LNCAP (cell line): ENCODE data around the gene PCDHGA5.

Source experiments
- TF ChIP-seq, protein P1 (sequence below): fragments of 450-650 bp; IDR thresholded peaks from 2 replicates; pipeline ENCODE4 v1.5.1; 2017; ENCODE audit warnings: mild to moderate bottlenecking

Gene PCDHGA5

GRCh38 chr5:141360685-141361084 lies 3.3 kb upstream of the PCDHGA5 start:
- TF ChIP-seq, protein P1, sequence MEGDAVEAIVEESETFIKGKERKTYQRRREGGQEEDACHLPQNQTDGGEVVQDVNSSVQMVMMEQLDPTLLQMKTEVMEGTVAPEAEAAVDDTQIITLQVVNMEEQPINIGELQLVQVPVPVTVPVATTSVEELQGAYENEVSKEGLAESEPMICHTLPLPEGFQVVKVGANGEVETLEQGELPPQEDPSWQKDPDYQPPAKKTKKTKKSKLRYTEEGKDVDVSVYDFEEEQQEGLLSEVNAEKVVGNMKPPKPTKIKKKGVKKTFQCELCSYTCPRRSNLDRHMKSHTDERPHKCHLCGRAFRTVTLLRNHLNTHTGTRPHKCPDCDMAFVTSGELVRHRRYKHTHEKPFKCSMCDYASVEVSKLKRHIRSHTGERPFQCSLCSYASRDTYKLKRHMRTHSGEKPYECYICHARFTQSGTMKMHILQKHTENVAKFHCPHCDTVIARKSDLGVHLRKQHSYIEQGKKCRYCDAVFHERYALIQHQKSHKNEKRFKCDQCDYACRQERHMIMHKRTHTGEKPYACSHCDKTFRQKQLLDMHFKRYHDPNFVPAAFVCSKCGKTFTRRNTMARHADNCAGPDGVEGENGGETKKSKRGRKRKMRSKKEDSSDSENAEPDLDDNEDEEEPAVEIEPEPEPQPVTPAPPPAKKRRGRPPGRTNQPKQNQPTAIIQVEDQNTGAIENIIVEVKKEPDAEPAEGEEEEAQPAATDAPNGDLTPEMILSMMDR, result no peak

GRCh38 chr5:141362719-141363118 lies 1.2 kb upstream of the PCDHGA5 start:
- TF ChIP-seq, protein P1, result no peak

DNA sequence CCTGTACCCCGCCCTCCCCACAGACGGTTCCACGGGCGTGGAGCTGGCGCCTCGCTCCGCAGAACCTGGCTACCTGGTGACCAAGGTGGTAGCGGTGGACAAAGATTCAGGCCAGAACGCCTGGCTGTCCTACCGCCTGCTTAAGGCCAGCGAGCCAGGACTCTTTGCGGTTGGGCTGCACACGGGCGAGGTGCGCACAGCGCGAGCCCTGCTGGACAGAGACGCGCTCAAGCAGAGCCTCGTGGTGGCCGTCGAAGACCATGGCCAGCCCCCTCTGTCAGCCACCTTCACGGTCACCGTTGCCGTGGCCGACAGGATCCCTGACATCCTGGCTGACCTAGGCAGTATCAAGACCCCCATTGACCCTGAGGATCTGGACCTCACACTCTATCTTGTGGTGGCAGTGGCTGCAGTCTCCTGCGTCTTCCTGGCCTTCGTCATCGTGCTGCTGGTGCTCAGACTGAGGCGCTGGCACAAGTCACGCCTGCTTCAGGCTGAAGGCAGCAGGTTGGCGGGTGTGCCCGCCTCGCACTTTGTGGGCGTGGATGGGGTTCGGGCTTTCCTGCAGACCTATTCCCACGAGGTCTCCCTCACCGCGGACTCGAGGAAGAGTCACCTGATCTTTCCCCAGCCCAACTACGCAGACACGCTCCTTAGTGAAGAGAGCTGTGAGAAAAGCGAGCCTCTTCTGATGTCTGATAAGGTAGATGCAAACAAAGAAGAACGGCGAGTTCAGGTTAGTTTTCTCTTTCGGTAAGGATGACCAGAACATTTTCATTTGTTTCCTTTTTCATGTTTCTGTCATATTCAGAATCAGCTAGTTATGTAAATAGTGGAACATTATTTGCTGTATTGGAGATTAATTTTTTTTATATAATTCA lies 2.3 kb downstream of the PCDHGA5 start:
- TF ChIP-seq, protein P1, result no peak

DNA sequence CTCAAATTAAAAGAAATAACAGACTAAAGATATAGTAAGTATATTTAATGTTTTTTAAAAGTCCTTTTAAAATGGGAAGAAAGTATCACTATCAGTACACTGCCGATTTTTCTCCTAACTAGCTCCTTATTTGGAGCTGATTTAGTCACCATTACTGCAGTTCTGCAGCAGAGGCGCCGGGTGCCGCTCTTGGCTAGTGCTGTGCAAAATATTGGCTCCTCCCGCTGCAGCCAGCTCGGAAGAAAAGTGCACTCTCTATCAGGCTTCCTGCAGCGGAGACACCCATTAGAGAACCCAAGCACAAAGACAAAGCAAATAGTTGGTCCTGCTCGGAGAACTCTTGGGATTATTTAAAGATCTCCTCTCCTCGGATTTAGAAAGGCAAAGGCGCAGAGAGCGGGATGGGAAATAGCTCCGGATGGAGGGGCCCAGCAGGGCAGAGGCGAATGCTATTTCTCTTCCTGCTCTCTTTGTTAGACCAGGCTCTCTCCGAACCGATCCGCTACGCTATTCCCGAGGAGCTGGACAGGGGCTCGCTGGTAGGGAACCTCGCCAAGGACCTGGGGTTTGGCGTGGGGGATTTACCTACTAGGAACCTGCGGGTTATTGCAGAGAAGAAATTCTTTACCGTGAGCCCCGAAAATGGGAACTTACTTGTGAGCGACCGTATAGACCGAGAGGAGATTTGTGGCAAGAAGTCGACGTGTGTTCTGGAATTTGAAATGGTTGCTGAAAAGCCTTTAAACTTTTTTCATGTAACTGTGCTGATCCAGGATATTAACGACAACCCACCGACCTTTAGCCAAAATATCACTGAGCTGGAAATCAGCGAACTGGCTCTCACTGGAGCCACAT lies 6.3 kb downstream of the PCDHGA5 start, which contains the start of gene PCDHGB3:
PCDHGB3 (plus strand) TSS at position 249 of the 855 bp plus-strand sequence; CDS start at position 402, 153 bp downstream.
- TF ChIP-seq, protein P1, result no peak

DNA sequence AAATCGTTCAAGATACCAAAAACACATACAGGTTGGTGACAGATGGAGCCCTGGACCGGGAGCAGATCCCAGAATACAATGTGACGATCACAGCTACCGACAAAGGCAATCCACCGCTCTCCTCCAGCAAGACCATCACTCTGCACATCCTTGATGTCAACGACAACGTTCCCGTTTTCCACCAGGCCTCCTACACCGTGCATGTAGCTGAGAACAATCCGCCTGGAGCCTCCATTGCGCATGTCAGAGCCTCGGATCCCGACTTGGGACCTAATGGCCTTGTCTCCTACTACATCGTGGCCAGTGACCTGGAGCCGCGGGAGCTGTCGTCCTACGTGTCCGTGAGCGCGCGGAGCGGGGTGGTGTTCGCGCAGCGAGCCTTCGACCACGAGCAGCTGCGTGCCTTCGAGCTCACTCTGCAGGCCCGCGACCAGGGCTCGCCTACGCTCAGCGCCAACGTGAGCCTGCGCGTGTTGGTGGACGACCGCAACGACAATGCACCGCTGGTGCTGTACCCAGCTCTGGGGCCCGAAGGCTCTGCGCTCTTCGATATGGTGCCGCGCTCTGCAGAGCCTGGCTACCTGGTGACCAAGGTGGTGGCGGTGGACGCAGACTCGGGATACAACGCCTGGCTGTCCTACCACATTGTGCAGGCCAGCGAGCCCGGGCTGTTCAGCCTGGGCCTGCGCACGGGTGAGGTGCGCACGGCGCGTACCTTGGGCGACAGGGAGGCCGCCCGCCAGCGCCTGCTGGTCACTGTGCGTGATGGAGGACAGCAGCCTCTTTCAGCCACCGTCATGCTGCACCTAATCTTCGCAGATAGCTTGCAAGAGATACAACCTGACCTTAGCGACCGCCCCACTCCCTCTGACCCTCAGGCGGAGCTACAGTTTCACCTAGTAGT lies 7.9 kb downstream of the PCDHGA5 start:
- TF ChIP-seq, protein P1, result no peak

DNA sequence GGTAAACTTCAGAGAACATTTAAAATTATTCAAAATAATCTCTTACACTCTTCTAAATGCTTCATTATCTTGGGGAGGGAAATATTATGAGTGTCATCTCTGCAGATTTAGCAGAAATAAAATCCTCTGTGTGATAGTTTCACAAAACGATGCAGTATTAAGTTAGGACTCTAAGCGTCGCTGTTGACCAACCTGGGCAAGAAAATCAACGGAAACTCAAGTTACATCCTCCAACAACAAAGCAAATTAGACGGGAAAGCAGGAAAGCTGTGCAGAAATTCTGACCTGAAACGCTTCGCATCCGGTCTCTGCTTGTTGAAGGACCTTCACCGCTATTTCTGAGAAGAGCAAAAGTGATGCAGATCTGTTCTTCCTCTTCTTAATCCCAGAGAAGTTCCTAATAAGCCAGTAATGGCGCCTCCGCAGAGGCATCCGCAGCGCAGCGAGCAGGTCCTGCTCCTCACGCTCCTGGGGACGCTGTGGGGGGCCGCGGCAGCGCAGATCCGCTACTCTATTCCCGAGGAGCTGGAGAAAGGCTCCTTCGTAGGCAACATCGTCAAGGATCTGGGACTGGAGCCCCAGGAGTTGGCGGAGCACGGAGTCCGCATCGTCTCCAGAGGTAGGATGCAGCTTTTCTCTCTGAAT lies 9.8 kb downstream of the PCDHGA5 start, which contains the start of gene PCDHGA6:
PCDHGA6 (plus strand) TSS at position 219 of the 645 bp plus-strand sequence; CDS start at position 412, 193 bp downstream.
- TF ChIP-seq, protein P1, result peak; percentile 27; the same call in 1 of the 2 replicates
